Endothelial cell of umbilical vein (primary cell): ENCODE results near the gene KIAA1671. TPM values are rescaled to one million over a fixed set of nuclear protein-coding genes. Genes with fewer than 3 reads are reported as not detected.

Experiments
- BruUV-seq: library from RNA; stranded (reverse); fragments of 400-500 nt; replicated peaks from 2 replicates; lab custom pipeline; 2021; lab: Mats Ljungman, UMichigan
- CTCF ChIA-PET: fragments of 300-600, 350-600 bp; sonication (Branson Sonifier 250); formaldehyde crosslinking; loops from one replicate; lab custom pipeline; 2021; ENCODE audit warnings: antibody characterized with exemption, inconsistent platforms; lab: Charles Lee
- POLR2A ChIA-PET: fragments of 300-600, 350-600 bp; sonication (Branson Sonifier 250); formaldehyde crosslinking; loops from one replicate; lab custom pipeline; 2021; ENCODE audit warnings: antibody characterized with exemption, inconsistent platforms; lab: Charles Lee
- DNase-seq: peaks from one replicate; pipeline ENCODE4 v3.0.0-alpha.2; 2011; ENCODE audit warnings: low read depth, low spot score
- FAIRE-seq: peaks from 2 replicates; lab custom pipeline; 2011; peaks lifted over from hg19 to GRCh38; lab: Jason Lieb, UNC
- H2AFZ ChIP-seq: 2 replicates; pipeline ENCODE4 v1.6.0; 2012; ENCODE audit warnings: low read depth, low read length, control low read depth, inconsistent platforms
- H3K27ac ChIP-seq: 2 replicates; pipeline ENCODE4 v1.5.1; 2011; ENCODE audit warnings: low read depth, mild to moderate bottlenecking, control low read depth, low read length, moderate library complexity; ENCODE audit not compliant: insufficient read depth
- H3K27me3 ChIP-seq, 2 experiments: 2 replicates each; pipeline versions ENCODE4 v1.6.0 to v1.6.1; 2011; ENCODE audit warnings: low read length in 2 of 2, mixed read lengths in 1 of 2; ENCODE audit not compliant: control insufficient read depth in 2 of 2, insufficient read depth in 2 of 2
- H3K36me3 ChIP-seq, 2 experiments: 2 replicates in 1 of 2; 3 replicates in 1 of 2; pipeline ENCODE4 v1.5.1; 2011; ENCODE audit warnings: low read length in 2 of 2, mild to moderate bottlenecking in 1 of 2, moderate library complexity in 1 of 2; ENCODE audit not compliant: control insufficient read depth in 2 of 2, insufficient read depth in 2 of 2; ENCODE audit errors: extremely low read depth in 1 of 2
- H3K4me1 ChIP-seq: 3 replicates; pipeline ENCODE4 v1.5.1; 2011; ENCODE audit warnings: mild to moderate bottlenecking, low read length; ENCODE audit not compliant: control insufficient read depth, insufficient read depth; ENCODE audit errors: extremely low read depth
- H3K4me2 ChIP-seq: 2 replicates; pipeline ENCODE4 v1.6.1; 2011; ENCODE audit warnings: low read length, control low read depth, mixed read lengths; ENCODE audit not compliant: insufficient read depth
- H3K4me3 ChIP-seq, 3 experiments: fragments of 200-600 bp in 1 of 3; sonication (generic), shearing (Covaris generic) in 1 of 3; replicated peaks in 1 of 3; 2 replicates each; pipeline ENCODE4 v1.5.1; 2011 to 2016; ENCODE audit warnings: control low read depth in 3 of 3, low read length in 3 of 3, mild to moderate bottlenecking in 2 of 3, inconsistent platforms in 1 of 3, low read depth in 1 of 3, moderate library complexity in 1 of 3; ENCODE audit not compliant: insufficient read depth in 1 of 3
- H3K79me2 ChIP-seq: 2 replicates; pipeline ENCODE4 v1.6.0; 2012; ENCODE audit warnings: low read length, inconsistent platforms; ENCODE audit not compliant: control insufficient read depth, insufficient read depth
- H3K9ac ChIP-seq: replicated peaks from 2 replicates; pipeline ENCODE3; 2011; ENCODE audit warnings: low read length, control low read depth; ENCODE audit not compliant: insufficient read depth; ENCODE audit errors: extremely low read depth
- H3K9me1 ChIP-seq: replicated peaks from 3 replicates; pipeline ENCODE4 v1.6.0; 2011; ENCODE audit warnings: mild to moderate bottlenecking, low read length; ENCODE audit not compliant: control insufficient read depth, insufficient read depth; ENCODE audit errors: extremely low read depth
- H3K9me3 ChIP-seq: replicated peaks from 2 replicates; pipeline ENCODE4 v1.5.1; 2012; ENCODE audit warnings: low read length, inconsistent platforms; ENCODE audit not compliant: control insufficient read depth, insufficient read depth
- H4K20me1 ChIP-seq: replicated peaks from 2 replicates; pipeline ENCODE3; 2011; ENCODE audit warnings: mild to moderate bottlenecking, low read length; ENCODE audit not compliant: control insufficient read depth, insufficient read depth; ENCODE audit errors: extremely low read depth
- EZH2 ChIP-seq: IDR thresholded peaks from 2 replicates; pipeline ENCODE4 v1.6.1; 2012; ENCODE audit warnings: borderline replicate concordance, low read depth, mild to moderate bottlenecking, moderate library complexity, low read length, inconsistent platforms; ENCODE audit not compliant: severe bottlenecking
- FOS ChIP-seq: IDR thresholded peaks from 2 replicates; pipeline ENCODE4 v1.6.1; 2011; ENCODE audit warnings: mild to moderate bottlenecking, low read length, moderate library complexity, borderline replicate concordance; ENCODE audit not compliant: insufficient read depth
- GATA2 ChIP-seq: IDR thresholded peaks from 2 replicates; pipeline ENCODE4 v1.7.0; 2011; ENCODE audit warnings: low read depth, mild to moderate bottlenecking, moderate library complexity, mixed read lengths, low read length; ENCODE audit not compliant: insufficient read length, insufficient read depth
- JUN ChIP-seq: IDR thresholded peaks from 2 replicates; pipeline ENCODE4 v1.6.1; 2011; ENCODE audit warnings: borderline replicate concordance, low read depth; ENCODE audit not compliant: insufficient read length, insufficient read depth
- MYC ChIP-seq: IDR thresholded peaks from one replicate; pipeline ENCODE4 v1.6.1; 2011; ENCODE audit warnings: mild to moderate bottlenecking, low read depth, low read length
- POLR2A ChIP-seq: IDR thresholded peaks from 2 replicates; pipeline ENCODE4 v1.6.1; 2012; ENCODE audit warnings: low read depth, mild to moderate bottlenecking, control low read depth, low read length
- POLR2AphosphoS5 ChIP-seq: IDR thresholded peaks from 2 replicates; pipeline ENCODE4 v1.6.1; 2012; ENCODE audit warnings: low read depth, mild to moderate bottlenecking, control low read depth, low read length, moderate library complexity; ENCODE audit not compliant: insufficient read depth
- dilution Hi-C: fragments of 300-500 bp; cut with MboI; formaldehyde crosslinking; loops from one replicate; pipeline ENCODE4 v1.15.0; 2019; ENCODE audit warnings: low sequenced_read_pairs; ENCODE audit not compliant: extremely low pct_ligation_motif_present
- intact Hi-C: fragments of 100-400 bp; cut with micrococcal nuclease; formaldehyde crosslinking; loops from one replicate; pipeline ENCODE4 v1.10.0; 2022
- polyA plus RNA-seq, 4 experiments: library from polyadenylated mRNA; depleted of rRNA in 3 of 4; stranded (reverse) in 3 of 4; unstranded in 1 of 4; fragments of >200 nt; gene quantifications; 2 replicates each; pipeline versions ENCODE4 v1.2.1 to v1.2.3, GENCODE V29; 2011 to 2012; ENCODE audit warnings: missing spikeins in 1 of 4
- total RNA-seq: library from RNA; stranded (reverse); gene quantifications from 2 replicates; pipeline ENCODE4 v1.2.3, GENCODE V29; 2021
- TF ChIP-seq, protein P1 (sequence below): IDR thresholded peaks from 2 replicates; pipeline ENCODE4 v1.6.1; 2011; ENCODE audit not compliant: insufficient read depth, insufficient read length
- TF ChIP-seq, protein P2 (sequence below), 2 donors: IDR thresholded peaks; 1 replicate in 1 of 2; 2 replicates in 1 of 2; pipeline ENCODE4 v1.5.1; 2011; ENCODE audit warnings: low read length in 2 of 2, mild to moderate bottlenecking in 2 of 2, moderate library complexity in 2 of 2, control low read depth in 1 of 2, inconsistent platforms in 1 of 2, low read depth in 1 of 2; ENCODE audit not compliant: insufficient read depth in 1 of 2; ENCODE audit errors: extremely low read depth in 1 of 2

KIAA1671 gene
- total and polyA plus RNA-seq, 2 donors (not counting 3 experiments of a cell fraction or from before 2014, with no cell fraction given), result 23.1 to 85.1 TPM

GRCh38 chr22:25147642-25147928 is 195.1 kb downstream of the KIAA1671 start:
- DNase-seq, result no peak
- H3K4me1 ChIP-seq, result peaks cover 23% of the 10 kb centered on the region
- H3K27ac ChIP-seq, result no peak overlapping the region
- intact Hi-C loops (no loop called here), dilution Hi-C loops (no loop called here)
- no peaks in the 10 kb centered on the region for H3K27me3 ChIP-seq
- ChIA-PET CTCF (interaction anchor here (1.0 to 1.9 kb wide), 4 partner anchors 11 to 37 kb away, joined by 3 to 5 read pairs (median 4); no protein-coding TSS in a partner anchor), POLR2A (no interaction called here)
- no peaks in the 10 kb centered on the region for H3K9me3 ChIP-seq
- H3K79me2 ChIP-seq, result no peaks in the 10 kb centered on the region
- no peak overlapping the region for H3K9ac ChIP-seq
- TF ChIP-seq JUN, result no peak
- no peak for TF ChIP-seq MYC
- no peak for TF ChIP-seq EZH2
- no peak for TF ChIP-seq POLR2AphosphoS5
- TF ChIP-seq FOS, result no peak
- TF ChIP-seq, protein P1, sequence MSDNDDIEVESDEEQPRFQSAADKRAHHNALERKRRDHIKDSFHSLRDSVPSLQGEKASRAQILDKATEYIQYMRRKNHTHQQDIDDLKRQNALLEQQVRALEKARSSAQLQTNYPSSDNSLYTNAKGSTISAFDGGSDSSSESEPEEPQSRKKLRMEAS, result no peak
- TF ChIP-seq POLR2A, result no peak
- TF ChIP-seq, protein P2, sequence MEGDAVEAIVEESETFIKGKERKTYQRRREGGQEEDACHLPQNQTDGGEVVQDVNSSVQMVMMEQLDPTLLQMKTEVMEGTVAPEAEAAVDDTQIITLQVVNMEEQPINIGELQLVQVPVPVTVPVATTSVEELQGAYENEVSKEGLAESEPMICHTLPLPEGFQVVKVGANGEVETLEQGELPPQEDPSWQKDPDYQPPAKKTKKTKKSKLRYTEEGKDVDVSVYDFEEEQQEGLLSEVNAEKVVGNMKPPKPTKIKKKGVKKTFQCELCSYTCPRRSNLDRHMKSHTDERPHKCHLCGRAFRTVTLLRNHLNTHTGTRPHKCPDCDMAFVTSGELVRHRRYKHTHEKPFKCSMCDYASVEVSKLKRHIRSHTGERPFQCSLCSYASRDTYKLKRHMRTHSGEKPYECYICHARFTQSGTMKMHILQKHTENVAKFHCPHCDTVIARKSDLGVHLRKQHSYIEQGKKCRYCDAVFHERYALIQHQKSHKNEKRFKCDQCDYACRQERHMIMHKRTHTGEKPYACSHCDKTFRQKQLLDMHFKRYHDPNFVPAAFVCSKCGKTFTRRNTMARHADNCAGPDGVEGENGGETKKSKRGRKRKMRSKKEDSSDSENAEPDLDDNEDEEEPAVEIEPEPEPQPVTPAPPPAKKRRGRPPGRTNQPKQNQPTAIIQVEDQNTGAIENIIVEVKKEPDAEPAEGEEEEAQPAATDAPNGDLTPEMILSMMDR (IDR thresholded peaks at IDR 0.05; ENCODE audit: extremely low read depth in 1 of 2, insufficient read depth in 1 of 2, low read depth in 1 of 2, low read length in 2 of 2), result no peak
- no peak for TF ChIP-seq GATA2
- no peak overlapping the region for H3K4me2 ChIP-seq
- no peaks in the 10 kb centered on the region for H3K9me1 ChIP-seq
- FAIRE-seq, result no peak
- BruUV-seq, result no TSS peak
- H3K36me3 ChIP-seq, result no peaks in the 10 kb centered on the region
- H2AFZ ChIP-seq, result no peak overlapping the region
- no peak overlapping the region for H3K4me3 ChIP-seq
- no peaks in the 10 kb centered on the region for H4K20me1 ChIP-seq
